Measurements from ENCODE around the gene PRKCB.

Gene PRKCB

DNA sequence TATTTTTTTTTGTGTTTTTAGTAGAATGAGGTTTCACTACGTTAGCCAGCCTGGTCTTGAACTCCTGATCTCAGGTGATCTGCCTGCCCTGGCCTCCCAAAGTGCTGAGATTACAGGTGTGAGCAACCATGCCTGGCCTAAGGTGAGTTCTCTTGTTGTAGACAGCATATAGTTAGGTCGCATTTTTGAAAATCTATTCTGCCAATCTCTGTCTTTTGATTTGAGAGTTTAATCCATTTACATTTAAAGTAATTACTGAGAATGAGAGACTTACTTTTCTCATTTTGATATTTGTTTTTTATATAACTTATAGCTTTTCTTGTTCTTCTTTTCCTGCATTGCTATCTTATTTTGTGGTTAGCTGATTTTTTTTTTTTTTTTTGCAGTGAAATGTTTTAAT, 6.3 kb upstream of the PRKCB start:
- Mint-ChIP-seq H3K9me3 (peaks cover 5% of the 10 kb centered on the region), H3K4me1 (peaks cover 47% of the 10 kb centered on the region), H3K27ac (no peak overlapping the region), H3K27me3 (no peaks in the 10 kb centered on the region), H3K36me3 (peaks cover 9% of the 10 kb centered on the region), H3K4me3 (no peak overlapping the region)

DNA sequence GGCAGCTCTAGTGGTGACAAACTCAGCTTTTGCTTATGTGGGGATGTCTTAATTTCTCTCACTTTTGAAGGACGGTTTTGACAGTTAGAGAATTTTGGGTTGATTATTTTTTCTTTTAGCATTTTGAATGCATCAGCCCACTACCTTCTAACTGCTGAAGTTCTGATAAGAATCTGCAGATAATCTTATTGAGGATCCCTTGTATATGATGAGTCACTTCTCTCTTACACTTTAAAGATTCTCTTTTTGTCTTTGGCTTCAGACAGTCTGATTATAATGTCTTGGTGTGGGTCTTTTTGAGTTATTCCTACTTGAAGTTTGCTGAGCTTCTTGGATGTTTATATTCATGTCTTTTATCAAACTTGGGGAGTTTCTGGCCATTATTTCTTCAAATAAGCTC, 5.5 kb upstream of the PRKCB start:
- Mint-ChIP-seq H3K27ac (no peak overlapping the region), H3K9me3 (peaks cover 5% of the 10 kb centered on the region), H3K27me3 (no peaks in the 10 kb centered on the region), H3K4me3 (no peak overlapping the region), H3K36me3 (peaks cover 9% of the 10 kb centered on the region), H3K4me1 (peaks cover 47% of the 10 kb centered on the region)

DNA sequence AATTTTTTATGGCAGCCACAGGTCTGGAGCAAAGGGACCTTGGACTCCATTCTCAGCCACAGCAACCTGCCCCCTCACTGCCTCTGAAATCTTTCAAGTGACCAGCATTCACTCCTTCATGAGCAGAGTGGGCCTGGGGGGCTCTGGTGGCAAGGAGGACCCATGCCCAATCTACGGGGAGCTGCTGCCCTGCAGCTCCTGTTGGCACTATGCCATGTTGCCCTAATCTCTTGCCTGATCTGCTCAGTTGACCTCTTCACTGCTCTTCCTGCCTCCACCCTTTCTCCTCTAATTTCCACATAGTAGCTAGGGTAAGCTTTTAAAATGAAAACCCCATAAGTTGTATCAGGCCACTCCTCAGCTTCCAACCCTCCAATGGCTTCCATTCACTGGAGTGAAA, 2.9 kb upstream of the PRKCB start:
- Mint-ChIP-seq H3K9me3 (peaks cover 5% of the 10 kb centered on the region), H3K4me1 (peaks cover 40% of the 10 kb centered on the region), H3K27me3 (no peaks in the 10 kb centered on the region), H3K36me3 (peaks cover 9% of the 10 kb centered on the region), H3K4me3 (no peak overlapping the region), H3K27ac (peak overlapping the region; percentile 25)

DNA sequence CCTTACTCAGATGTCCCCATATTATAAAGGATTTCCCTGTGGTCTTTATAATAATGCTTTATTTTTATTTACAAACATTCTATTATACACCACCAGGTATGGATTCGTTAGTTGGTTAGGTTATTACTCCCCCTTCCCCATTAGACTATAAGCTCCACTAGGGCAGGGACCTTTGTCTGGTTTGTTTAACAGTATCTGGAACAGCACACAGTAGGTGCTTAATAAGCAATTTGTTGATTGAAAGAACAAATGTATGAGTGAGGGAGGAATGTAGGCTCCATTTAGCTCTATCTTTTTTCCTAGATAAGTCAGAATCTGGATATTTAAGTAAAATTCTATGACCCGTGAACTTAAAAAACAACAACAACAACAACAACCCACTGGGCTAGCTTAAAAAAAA, 2.3 kb upstream of the PRKCB start:
- peaks cover 5% of the 10 kb centered on the region for H3K9me3 Mint-ChIP-seq
- H3K4me1 Mint-ChIP-seq: peaks cover 42% of the 10 kb centered on the region
- no peaks in the 10 kb centered on the region for H3K27me3 Mint-ChIP-seq
- no peak overlapping the region for H3K27ac Mint-ChIP-seq
- peaks cover 9% of the 10 kb centered on the region for H3K36me3 Mint-ChIP-seq
- no peak overlapping the region for H3K4me3 Mint-ChIP-seq

DNA sequence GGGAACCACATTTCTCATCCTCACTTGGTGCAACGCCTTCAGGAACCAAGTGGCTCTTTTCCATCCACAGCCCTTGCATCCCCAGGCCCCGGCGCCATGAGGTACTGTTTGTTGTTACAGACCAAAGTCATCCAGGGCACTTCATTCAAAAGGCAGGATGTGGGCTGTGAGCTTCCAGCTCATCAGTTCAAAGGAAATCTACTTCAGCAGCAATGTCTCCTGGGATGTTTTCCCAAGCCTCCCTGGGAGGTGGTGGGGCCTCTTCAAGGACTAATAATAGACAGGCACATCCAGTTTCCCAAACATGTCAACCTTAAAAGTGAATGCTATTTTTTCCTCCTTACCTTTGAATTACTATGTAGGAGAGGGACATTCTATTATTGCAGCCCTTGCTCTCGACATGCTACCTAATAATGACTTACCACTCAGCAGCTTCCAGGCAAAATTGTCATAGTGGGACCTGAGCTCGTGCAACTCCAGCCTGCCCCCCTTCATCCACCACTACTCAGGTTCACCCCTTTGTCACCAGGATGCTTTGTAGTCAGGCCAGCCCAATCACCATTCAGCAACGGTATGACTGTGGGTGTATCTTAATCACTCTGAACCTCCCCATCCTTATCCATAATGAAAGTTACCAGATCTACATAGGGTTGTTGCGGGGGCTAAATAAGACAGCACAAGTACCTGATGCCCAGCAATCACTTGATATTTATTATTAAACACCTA, 1.7 kb upstream of the PRKCB start:
- H3K36me3 Mint-ChIP-seq: peaks cover 12% of the 10 kb centered on the region
- H3K4me3 Mint-ChIP-seq: peak overlapping the region; percentile 19
- H3K27me3 Mint-ChIP-seq: no peaks in the 10 kb centered on the region
- peaks cover 48% of the 10 kb centered on the region for H3K4me1 Mint-ChIP-seq
- peaks cover 5% of the 10 kb centered on the region for H3K9me3 Mint-ChIP-seq
- H3K27ac Mint-ChIP-seq: no peak overlapping the region

DNA sequence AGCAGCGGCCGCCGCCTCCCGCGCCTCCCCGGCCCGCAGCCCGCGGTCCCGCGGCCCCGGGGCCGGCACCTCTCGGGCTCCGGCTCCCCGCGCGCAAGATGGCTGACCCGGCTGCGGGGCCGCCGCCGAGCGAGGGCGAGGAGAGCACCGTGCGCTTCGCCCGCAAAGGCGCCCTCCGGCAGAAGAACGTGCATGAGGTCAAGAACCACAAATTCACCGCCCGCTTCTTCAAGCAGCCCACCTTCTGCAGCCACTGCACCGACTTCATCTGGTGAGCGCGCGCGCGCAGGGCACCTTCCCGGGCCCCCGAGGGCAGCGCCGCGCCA, 258 bp downstream of the PRKCB start:
- Mint-ChIP-seq H3K4me3 (peak overlapping the region; percentile 95), H3K36me3 (peaks cover 7% of the 10 kb centered on the region), H3K4me1 (peaks cover 65% of the 10 kb centered on the region), H3K27ac (no peak overlapping the region), H3K27me3 (no peaks in the 10 kb centered on the region), H3K9me3 (no peaks in the 10 kb centered on the region)

DNA sequence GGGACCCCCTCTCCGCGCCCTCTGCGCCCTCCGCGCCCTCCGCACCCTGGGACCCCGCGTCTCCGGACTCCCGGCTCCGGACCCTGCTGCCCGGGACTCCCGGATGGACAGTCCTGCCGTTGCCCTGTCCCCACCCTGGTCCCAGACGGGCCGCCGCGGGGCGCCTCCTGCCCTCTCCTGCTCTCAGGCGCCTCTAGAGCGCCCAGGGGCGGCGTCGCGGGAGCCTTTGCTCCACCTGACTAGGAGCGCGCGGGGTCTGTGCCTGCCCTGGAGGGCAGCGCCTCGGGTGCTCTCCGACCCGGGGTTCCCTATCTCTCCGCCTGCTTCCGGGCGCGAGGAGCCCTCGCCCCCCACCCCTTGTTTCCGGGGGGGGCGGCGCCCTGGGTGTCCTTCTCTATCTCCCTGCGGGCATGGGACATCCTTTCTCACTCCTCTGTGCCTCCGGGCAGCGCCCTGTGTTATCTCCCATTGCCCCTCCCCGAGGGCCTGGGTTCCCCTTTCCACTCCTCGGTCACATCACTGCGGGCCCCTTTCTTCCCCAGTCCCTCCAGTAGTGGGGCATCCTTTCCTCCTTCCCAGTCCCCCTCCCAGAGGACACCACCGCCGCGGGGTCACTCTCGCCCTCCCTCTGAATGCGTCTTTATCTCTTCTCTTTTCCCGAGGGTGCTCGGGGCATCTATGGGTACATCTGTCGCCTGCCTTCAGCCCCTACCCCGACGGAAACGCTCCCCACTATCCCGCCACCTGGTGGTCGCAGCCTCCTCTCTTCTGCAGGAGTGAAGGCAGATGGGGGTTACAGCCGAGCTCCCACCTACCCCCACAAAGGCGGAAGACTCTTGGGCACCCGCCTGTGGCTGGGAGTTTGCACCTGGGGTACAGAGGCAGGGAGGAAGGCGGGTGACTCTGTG, 875 bp downstream of the PRKCB start:
- H3K4me1 Mint-ChIP-seq: peaks cover 65% of the 10 kb centered on the region

DNA sequence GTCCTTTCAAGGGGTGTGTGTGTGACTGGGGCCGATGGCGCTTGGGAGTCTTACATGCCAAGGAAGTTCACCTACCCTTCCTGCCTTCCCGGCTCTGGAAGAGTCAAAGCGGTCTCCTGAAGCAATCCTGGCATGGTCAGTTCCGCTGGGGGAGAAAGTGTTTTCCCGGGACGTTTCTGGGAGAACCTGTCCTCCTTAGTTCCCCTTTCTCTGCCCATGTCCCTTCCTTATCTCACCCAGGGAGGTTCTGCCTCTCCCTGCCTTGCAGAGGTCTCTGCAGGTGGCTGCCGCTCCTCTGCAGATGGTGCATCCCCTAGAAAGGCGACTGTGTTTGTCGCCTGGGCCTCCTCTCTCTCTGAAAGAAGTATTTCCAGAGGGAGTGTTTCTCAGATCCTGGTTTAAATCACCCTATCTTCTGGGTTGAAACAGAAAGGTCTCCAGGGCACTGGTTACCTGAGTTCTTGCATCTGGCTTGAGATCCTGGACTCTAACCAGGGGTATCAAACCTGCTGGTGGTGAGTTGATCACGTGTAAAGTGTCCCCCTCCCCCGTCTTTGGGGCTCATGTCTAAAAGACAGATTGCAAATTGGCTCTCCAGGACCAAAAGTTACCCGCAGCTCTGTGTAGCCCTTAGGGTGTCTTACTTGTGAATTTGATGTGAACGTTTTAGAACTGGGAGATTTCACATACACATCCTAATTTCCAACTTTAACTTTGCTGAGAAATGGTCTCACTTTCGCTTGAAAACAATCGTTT, 1.9 kb downstream of the PRKCB start:
- Mint-ChIP-seq H3K4me1 (peaks cover 75% of the 10 kb centered on the region), H3K27me3 (no peaks in the 10 kb centered on the region), H3K36me3 (peaks cover 7% of the 10 kb centered on the region), H3K4me3 (peak overlapping the region; percentile 95), H3K9me3 (no peaks in the 10 kb centered on the region), H3K27ac (peak overlapping the region; percentile 57)

More for the DNA sequence above, 875 bp downstream of the PRKCB start:
- H3K9me3 Mint-ChIP-seq: no peaks in the 10 kb centered on the region
- H3K4me3 Mint-ChIP-seq: peak overlapping the region; percentile 95
- H3K27me3 Mint-ChIP-seq: no peaks in the 10 kb centered on the region
- H3K36me3 Mint-ChIP-seq: peaks cover 6% of the 10 kb centered on the region
- H3K27ac Mint-ChIP-seq: peak overlapping the region; percentile 85

DNA sequence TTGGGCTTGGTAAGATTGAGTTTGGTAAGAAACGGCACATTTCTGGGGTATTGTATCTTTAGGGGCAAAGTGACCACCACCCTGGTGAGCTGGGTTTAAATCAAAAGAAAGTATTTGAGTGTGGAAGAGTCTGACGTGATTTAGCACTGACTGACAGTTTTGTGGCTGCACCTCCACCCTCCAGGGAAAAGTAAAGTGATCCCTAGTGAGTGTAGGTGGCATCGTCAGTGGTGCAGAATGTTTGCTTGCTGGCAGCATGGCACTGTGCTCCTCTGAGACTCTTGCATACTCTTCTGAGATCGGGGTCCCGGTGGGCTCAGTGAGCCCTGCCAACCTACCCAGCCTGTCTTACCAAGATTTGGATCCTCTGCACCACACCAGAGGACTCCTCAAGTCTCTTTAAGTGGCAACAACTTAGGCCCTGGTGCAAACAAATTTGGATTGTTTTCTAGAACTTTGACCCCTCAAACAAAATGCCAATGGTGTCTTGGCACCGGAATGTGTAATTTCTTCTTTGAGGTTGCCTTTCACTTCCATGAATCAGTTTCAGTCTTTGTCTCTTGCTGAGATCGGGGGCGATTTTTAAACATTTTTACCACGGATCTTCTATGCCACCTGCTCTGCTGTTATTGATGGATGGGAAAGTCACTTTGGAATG, 2.8 kb downstream of the PRKCB start:
- H3K4me1 Mint-ChIP-seq: peaks cover 78% of the 10 kb centered on the region
- H3K36me3 Mint-ChIP-seq: peaks cover 8% of the 10 kb centered on the region
- peak overlapping the region; percentile 95 for H3K4me3 Mint-ChIP-seq
- no peak overlapping the region for H3K27ac Mint-ChIP-seq
- H3K9me3 Mint-ChIP-seq: no peaks in the 10 kb centered on the region
- no peaks in the 10 kb centered on the region for H3K27me3 Mint-ChIP-seq

DNA sequence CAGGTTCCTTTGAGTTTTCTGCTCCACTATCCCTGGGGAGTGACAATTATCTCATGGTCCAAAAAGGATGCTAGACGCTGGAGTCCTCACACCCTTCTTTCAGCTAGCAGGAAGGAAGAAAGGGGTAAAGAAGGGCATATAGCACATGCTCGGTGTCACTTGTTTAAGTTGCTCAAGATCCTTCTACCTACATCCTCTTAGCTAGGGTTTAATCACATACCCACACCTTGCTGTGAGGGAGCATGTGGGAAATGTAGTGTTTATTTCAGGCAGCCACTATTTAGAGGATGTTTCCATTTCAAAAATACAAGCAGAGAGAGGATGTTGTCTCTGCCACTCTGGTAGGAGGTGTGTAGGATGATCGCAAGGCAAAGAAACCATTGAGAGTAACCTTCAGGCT, 4.5 kb downstream of the PRKCB start:
- H3K27ac Mint-ChIP-seq: peak overlapping the region; percentile 85
- H3K27me3 Mint-ChIP-seq: no peaks in the 10 kb centered on the region
- H3K4me1 Mint-ChIP-seq: peaks cover 72% of the 10 kb centered on the region
- H3K36me3 Mint-ChIP-seq: peaks cover 14% of the 10 kb centered on the region
- peak overlapping the region; percentile 33 for H3K4me3 Mint-ChIP-seq
- no peaks in the 10 kb centered on the region for H3K9me3 Mint-ChIP-seq

DNA sequence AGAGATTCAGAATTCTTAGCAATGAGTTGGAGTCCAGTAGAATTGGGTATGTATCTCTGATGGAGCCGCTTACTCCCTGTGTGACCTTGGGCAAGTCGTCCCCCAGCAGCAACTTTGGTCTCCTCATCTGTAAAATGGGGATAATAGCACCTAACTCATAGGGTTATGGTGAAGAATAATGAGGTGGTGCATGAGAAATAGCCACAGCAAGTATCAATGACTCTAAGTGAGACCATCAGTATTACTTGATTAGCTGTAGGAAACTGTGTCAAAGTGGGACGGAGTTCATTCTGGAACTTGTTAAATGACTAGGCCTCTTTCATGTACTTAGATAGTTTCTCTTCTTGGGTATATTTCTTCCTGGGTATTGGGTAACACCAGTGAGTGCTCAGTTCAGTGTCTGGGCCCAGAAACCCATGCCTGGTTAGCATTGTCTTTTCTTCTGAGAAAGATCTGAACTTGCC, 6.4 kb downstream of the PRKCB start:
- H3K27ac Mint-ChIP-seq: peak overlapping the region; percentile 81
- H3K9me3 Mint-ChIP-seq: no peaks in the 10 kb centered on the region
- no peaks in the 10 kb centered on the region for H3K27me3 Mint-ChIP-seq
- peaks cover 14% of the 10 kb centered on the region for H3K36me3 Mint-ChIP-seq
- peak overlapping the region; percentile 17 for H3K4me3 Mint-ChIP-seq
- peaks cover 81% of the 10 kb centered on the region for H3K4me1 Mint-ChIP-seq

DNA sequence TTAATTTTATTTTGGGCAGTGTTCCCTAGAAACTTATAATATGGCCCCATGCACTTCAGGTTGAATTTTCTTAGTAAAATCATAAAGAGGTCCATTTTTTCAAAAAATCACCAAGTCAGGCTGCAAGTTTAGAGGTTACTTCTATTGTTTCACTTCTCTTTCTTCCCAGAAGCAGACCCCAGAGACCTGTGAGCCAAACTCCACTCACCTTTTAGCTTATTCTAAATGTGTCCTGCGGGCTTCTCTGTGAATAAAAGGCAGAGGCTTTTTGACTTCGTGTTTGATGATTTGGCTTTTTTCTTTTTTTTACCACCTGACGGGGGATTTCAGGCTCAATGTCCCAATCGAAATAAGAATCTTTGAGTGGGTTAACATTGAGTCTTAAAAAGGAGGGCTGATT, 7.4 kb downstream of the PRKCB start:
- H3K4me3 Mint-ChIP-seq: no peak overlapping the region
- peaks cover 14% of the 10 kb centered on the region for H3K36me3 Mint-ChIP-seq
- H3K4me1 Mint-ChIP-seq: peaks cover 81% of the 10 kb centered on the region

DNA sequence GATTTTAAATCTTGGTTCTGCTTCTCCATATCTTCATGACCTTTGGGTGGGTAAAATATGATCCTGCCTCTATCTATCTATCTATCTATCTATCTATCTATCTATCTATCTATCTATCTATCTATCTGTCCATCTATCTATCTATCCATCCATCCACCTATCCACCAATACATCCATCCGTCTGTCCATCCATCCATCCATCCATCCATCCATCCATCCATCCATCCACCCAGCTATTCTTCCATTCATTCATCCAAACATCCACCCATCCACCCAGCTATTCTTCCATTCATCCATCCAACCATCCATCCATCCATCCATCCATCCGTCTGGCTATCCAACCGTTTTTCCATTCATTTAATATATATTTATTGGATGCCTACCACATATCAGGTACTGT, 11.5 kb downstream of the PRKCB start:
- Mint-ChIP-seq H3K4me1 (peaks cover 85% of the 10 kb centered on the region), H3K27ac (peak overlapping the region; percentile 91), H3K27me3 (no peaks in the 10 kb centered on the region), H3K9me3 (no peaks in the 10 kb centered on the region), H3K4me3 (no peak overlapping the region), H3K36me3 (peaks cover 10% of the 10 kb centered on the region)

More for the DNA sequence above, 7.4 kb downstream of the PRKCB start:
- Mint-ChIP-seq H3K27ac (peak overlapping the region; percentile 73), H3K9me3 (no peaks in the 10 kb centered on the region), H3K27me3 (no peaks in the 10 kb centered on the region)

DNA sequence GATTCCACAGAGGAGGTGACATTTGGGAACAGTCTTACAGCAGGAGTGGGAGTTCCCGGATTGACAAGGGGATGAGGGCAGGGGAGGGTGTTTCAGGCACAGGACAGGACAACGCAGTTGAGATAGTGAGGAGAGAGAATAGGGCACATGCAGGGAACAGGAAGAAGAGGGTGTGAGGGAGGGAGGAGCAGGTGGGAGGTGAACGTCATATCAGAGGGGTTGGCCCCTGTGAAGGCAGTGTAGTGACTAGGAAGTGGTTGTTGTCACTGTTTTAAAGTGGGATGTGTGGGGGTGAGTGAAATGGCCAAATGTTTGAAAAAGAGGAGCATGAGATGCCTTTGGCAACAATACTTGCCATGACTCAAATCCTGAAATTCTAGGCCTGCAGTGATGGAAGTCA, 12.2 kb downstream of the PRKCB start:
- Mint-ChIP-seq H3K36me3 (peaks cover 9% of the 10 kb centered on the region), H3K27ac (peak overlapping the region; percentile 91), H3K9me3 (no peaks in the 10 kb centered on the region), H3K4me3 (peak overlapping the region; percentile 64), H3K4me1 (peaks cover 85% of the 10 kb centered on the region), H3K27me3 (no peaks in the 10 kb centered on the region)

DNA sequence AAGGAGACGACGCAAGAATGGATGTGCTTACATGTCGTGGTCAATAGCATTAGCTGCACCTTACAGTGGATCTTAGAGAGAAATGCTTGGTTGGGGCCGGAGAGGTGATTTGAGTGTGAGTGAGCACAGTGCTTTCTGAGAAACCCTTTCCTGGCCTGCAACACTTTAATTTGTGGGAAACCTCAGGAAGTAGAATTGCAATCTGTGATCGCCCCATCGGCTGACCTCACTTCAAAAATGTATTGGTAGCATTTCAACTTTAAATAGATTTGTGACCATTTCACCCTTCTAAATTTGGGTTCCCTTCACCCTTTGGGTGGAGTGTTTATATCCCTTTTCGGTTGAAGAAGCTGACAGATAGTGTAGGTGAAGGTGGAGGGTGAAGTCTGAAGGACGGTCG, 13.2 kb downstream of the PRKCB start:
- Mint-ChIP-seq H3K4me1 (peaks cover 85% of the 10 kb centered on the region), H3K4me3 (no peak overlapping the region), H3K36me3 (peaks cover 10% of the 10 kb centered on the region), H3K27me3 (no peaks in the 10 kb centered on the region), H3K27ac (peak overlapping the region; percentile 91), H3K9me3 (no peaks in the 10 kb centered on the region)
